Keratinocyte (primary cell): ENCODE data around the gene SEMA3F. TPM values are rescaled to one million over a fixed set of nuclear protein-coding genes. Genes with fewer than 3 reads are reported as not detected.

Experiments
- DNase-seq: peaks from one replicate; pipeline ENCODE4 v3.0.0-alpha.2; 2011; ENCODE audit warnings: low read depth, missing footprints, low spot score
- FAIRE-seq: peaks from 2 replicates; lab custom pipeline; 2011; peaks lifted over from hg19 to GRCh38; lab: Jason Lieb, UNC
- H2AFZ ChIP-seq: 2 replicates; pipeline ENCODE4 v1.6.0; 2012; ENCODE audit warnings: low read length, control low read depth, inconsistent platforms; ENCODE audit not compliant: control insufficient read depth
- H3K27ac ChIP-seq: 2 replicates; pipeline ENCODE4 v1.5.1; 2011; ENCODE audit warnings: low read length; ENCODE audit not compliant: control insufficient read depth, insufficient read depth
- H3K27me3 ChIP-seq: 3 replicates; pipeline ENCODE4 v1.6.0; 2011; ENCODE audit warnings: low read length; ENCODE audit not compliant: control insufficient read depth, insufficient read depth; ENCODE audit errors: extremely low read depth
- H3K36me3 ChIP-seq, 2 experiments: 2 replicates in 1 of 2; 3 replicates in 1 of 2; pipeline ENCODE4 v1.5.1; 2011; ENCODE audit warnings: low read length in 2 of 2, mild to moderate bottlenecking in 1 of 2; ENCODE audit not compliant: control insufficient read depth in 2 of 2, insufficient read depth in 2 of 2; ENCODE audit errors: extremely low read depth in 1 of 2
- H3K4me1 ChIP-seq: 3 replicates; pipeline ENCODE4 v1.5.1; 2011; ENCODE audit warnings: low read length; ENCODE audit not compliant: control insufficient read depth, insufficient read depth; ENCODE audit errors: extremely low read depth
- H3K4me2 ChIP-seq: 3 replicates; pipeline ENCODE4 v1.6.0; 2011; ENCODE audit warnings: low read depth, low read length; ENCODE audit not compliant: control insufficient read depth, insufficient read depth; ENCODE audit errors: extremely low read depth
- H3K4me3 ChIP-seq, 3 experiments: fragments of 200-600 bp in 1 of 3; sonication (generic) in 1 of 3; 2 replicates in 2 of 3; 3 replicates in 1 of 3; pipeline ENCODE4 v1.5.1; 2011 to 2016; ENCODE audit warnings: low read length in 3 of 3, mild to moderate bottlenecking in 3 of 3, control low read depth in 2 of 3, inconsistent platforms in 1 of 3, low read depth in 1 of 3, mixed read lengths in 1 of 3, mixed run types in 1 of 3, moderate library complexity in 1 of 3; ENCODE audit not compliant: control insufficient read depth in 2 of 3, insufficient read depth in 2 of 3; ENCODE audit errors: extremely low read depth in 1 of 3
- H3K79me2 ChIP-seq: 2 replicates; pipeline ENCODE4 v1.6.0; 2012; ENCODE audit warnings: low read length; ENCODE audit not compliant: control insufficient read depth, insufficient read depth
- H3K9ac ChIP-seq: 3 replicates; pipeline ENCODE4 v1.6.0; 2011; ENCODE audit warnings: low read length; ENCODE audit not compliant: control insufficient read depth, insufficient read depth; ENCODE audit errors: extremely low read depth
- H3K9me1 ChIP-seq: 3 replicates; pipeline ENCODE4 v1.6.0; 2011; ENCODE audit warnings: low read length; ENCODE audit not compliant: control insufficient read depth, insufficient read depth; ENCODE audit errors: extremely low read depth
- H3K9me3 ChIP-seq: 2 replicates; pipeline ENCODE4 v1.5.1; 2012; ENCODE audit warnings: low read depth, low read length; ENCODE audit not compliant: control insufficient read depth
- H4K20me1 ChIP-seq: 3 replicates; pipeline ENCODE4 v1.6.0; 2011; ENCODE audit warnings: low read length; ENCODE audit not compliant: control insufficient read depth, insufficient read depth; ENCODE audit errors: extremely low read depth
- EZH2 ChIP-seq: IDR thresholded peaks from one replicate; pipeline ENCODE4 v1.6.1; 2012; ENCODE audit warnings: inconsistent platforms, mild to moderate bottlenecking, low read length, moderate library complexity
- dilution Hi-C: fragments of 300-500 bp; cut with MboI; formaldehyde crosslinking; loops from one replicate; pipeline ENCODE4 v1.7.0; 2020; ENCODE audit warnings: low sequenced_read_pairs; ENCODE audit not compliant: extremely low pct_ligation_motif_present
- polyA plus RNA-seq, 5 experiments: library from polyadenylated mRNA; depleted of rRNA in 3 of 5; stranded (reverse) in 3 of 5; stranded (forward) in 1 of 5; unstranded in 1 of 5; fragments of >200 nt; gene quantifications; 1 replicate in 1 of 5; 2 replicates in 3 of 5; 3 replicates in 1 of 5; pipeline versions ENCODE4 v1.2.1 to v1.2.3, GENCODE V29; 2011 to 2012; ENCODE audit warnings: missing spikeins in 2 of 5, low read depth in 1 of 5, low replicate concordance in 1 of 5
- TF ChIP-seq, protein P1 (sequence below), 3 experiments: IDR thresholded peaks in 1 of 3; conservative IDR thresholded peaks in 1 of 3; optimal IDR thresholded peaks in 1 of 3; 2 replicates in 2 of 3; 3 replicates in 1 of 3; pipeline versions ENCODE3 to v1.5.1; 2011; ENCODE audit warnings: low read length in 3 of 3, mild to moderate bottlenecking in 3 of 3, moderate library complexity in 2 of 3, control low read depth in 1 of 3, inconsistent platforms in 1 of 3; ENCODE audit not compliant: insufficient read depth in 2 of 3; ENCODE audit errors: extremely low read depth in 1 of 3

SEMA3F gene
- polyA plus RNA-seq, 1 donor (not counting 4 experiments of a cell fraction or from before 2014, with no cell fraction given), result 72.8 TPM

DNA sequence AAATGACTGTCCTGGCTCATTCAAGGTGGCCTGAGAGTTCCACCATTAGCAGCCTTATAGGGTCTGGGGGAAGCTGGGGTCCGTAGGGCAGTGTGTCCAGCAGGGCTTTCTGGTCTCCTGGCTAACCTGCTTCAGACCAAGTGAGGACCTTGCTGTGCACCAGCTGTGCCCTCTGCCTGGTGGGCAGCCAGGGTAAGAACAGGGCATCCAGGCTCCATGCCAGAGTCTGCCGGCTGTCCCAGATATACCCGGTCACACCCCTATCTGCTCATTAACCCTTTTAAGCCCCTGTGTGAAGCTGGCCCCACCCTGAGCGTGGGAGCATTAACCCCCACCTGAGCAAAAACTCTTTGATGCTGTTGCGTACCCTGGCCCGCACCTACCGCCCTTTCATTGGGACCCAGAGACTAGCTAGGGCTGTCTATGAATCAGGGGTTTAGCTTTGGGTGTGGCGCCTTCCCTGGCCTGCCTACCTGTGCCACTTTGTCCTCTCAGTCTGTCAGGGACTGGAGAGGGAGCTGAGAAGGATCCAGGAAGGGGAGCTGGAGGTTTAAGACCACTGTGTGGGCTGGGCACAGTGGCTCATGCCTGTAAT lies 17.6 kb downstream of the SEMA3F start:
- Histone ChIP-seq H3K4me1 (peaks cover 26% of the 10 kb centered on the region), H3K27me3 (no peaks in the 10 kb centered on the region), H3K4me2 (no peak overlapping the region), H3K79me2 (peaks cover 59% of the 10 kb centered on the region), H3K36me3 (peaks cover 57 to 64% of the 10 kb centered on the region in 2 experiments), H3K9me3 (no peaks in the 10 kb centered on the region), H3K9ac (no peak overlapping the region), H3K27ac (no peak overlapping the region), H3K4me3 (no peak overlapping the region), H2AFZ (no peak overlapping the region), H3K9me1 (peaks cover 5% of the 10 kb centered on the region), H4K20me1 (peaks cover 22% of the 10 kb centered on the region)
- FAIRE-seq (no peak), DNase-seq (no peak)
- dilution Hi-C loops, result no loop called here
- TF ChIP-seq, protein P1, sequence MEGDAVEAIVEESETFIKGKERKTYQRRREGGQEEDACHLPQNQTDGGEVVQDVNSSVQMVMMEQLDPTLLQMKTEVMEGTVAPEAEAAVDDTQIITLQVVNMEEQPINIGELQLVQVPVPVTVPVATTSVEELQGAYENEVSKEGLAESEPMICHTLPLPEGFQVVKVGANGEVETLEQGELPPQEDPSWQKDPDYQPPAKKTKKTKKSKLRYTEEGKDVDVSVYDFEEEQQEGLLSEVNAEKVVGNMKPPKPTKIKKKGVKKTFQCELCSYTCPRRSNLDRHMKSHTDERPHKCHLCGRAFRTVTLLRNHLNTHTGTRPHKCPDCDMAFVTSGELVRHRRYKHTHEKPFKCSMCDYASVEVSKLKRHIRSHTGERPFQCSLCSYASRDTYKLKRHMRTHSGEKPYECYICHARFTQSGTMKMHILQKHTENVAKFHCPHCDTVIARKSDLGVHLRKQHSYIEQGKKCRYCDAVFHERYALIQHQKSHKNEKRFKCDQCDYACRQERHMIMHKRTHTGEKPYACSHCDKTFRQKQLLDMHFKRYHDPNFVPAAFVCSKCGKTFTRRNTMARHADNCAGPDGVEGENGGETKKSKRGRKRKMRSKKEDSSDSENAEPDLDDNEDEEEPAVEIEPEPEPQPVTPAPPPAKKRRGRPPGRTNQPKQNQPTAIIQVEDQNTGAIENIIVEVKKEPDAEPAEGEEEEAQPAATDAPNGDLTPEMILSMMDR (optimal IDR thresholded peaks at IDR 0.05 in 1 of 3, IDR thresholded peaks at IDR 0.05 in 1 of 3, conservative IDR thresholded peaks at IDR 0.05 in 1 of 3; ENCODE audit: extremely low read depth in 1 of 3, insufficient read depth in 2 of 3, low read length in 3 of 3), result no peak

DNA sequence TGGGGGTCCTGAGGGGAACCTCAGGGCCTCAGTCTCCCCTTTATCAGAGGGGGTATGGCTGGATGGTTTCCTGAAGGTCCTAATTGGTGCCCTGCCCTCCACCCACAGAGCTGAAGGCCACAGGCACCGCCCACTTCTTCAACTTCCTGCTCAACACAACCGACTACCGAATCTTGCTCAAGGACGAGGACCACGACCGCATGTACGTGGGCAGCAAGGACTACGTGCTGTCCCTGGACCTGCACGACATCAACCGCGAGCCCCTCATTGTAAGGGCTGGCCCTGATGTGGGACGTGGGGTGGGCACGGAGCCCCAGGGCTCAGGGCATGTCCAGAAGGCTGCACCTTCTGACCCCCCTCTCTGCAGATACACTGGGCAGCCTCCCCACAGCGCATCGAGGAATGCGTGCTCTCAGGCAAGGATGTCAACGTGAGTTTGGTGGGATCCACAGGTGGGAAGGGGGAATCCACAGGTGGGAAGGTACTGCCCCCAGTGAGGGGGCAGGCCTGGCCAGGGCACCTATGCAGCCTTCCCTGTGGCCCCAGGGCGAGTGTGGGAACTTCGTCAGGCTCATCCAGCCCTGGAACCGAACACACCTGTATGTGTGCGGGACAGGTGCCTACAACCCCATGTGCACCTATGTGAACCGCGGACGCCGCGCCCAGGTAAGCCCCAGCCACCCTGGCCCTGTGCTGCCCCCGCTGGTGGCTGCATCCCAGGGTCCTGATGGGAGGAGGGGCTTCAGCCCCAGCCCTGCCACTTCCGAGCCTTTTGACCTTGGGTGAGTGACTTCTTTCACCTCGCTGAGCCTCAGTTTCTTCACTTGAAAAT lies 18.8 kb downstream of the SEMA3F start:
- Histone ChIP-seq H3K79me2 (peaks cover 47% of the 10 kb centered on the region), H3K9me1 (peaks cover 2% of the 10 kb centered on the region), H4K20me1 (peaks cover 22% of the 10 kb centered on the region), H3K9ac (no peak overlapping the region), H3K4me2 (no peak overlapping the region), H3K27me3 (no peaks in the 10 kb centered on the region), H2AFZ (no peak overlapping the region), H3K9me3 (no peaks in the 10 kb centered on the region), H3K27ac (no peak overlapping the region), H3K4me3 (no peak overlapping the region), H3K4me1 (peaks cover 15% of the 10 kb centered on the region), H3K36me3 (peaks cover 51 to 62% of the 10 kb centered on the region in 2 experiments)
- FAIRE-seq, result no peak
- DNase-seq, result no peak
- dilution Hi-C loops, result no loop called here
- TF ChIP-seq, protein P1 (optimal IDR thresholded peaks at IDR 0.05 in 1 of 3, IDR thresholded peaks at IDR 0.05 in 1 of 3, conservative IDR thresholded peaks at IDR 0.05 in 1 of 3; ENCODE audit: extremely low read depth in 1 of 3, insufficient read depth in 2 of 3, low read length in 3 of 3), result no peak
- TF ChIP-seq EZH2, result no peak
